Measurements from ENCODE around the gene YLPM1.

YLPM1 gene

GRCh38 chr14:74879427-74880182, 116.5 kb downstream of the YLPM1 start:
- DNase-seq, result no peak

- peak; percentile 91 for DNase-seq
Measured at GRCh38 chr14:74881431-74882102, 118.5 kb downstream of the YLPM1 start, which contains the start of gene DLST. Gene DLST (plus strand): TSS chr14:74881916. CDS start chr14:74881954, 38 bp downstream.

- peak; percentile 73 for DNase-seq
Measured at GRCh38 chr14:74882103-74882920, 119.2 kb downstream of the YLPM1 start.
